Stimulated activated CD8-positive, alpha-beta memory T cell treated with anti-CD3 and anti-CD28 coated beads, Interleukin-4, amount 100 ng/mL, for 1 hour (primary cell): ENCODE data around the gene COL17A1.

Experiments
- DNase-seq, 2 donors: peaks; one replicate each; pipeline ENCODE4 v3.0.0-alpha.2; 2020; ENCODE audit warnings: low read depth in 2 of 2, low spot score in 1 of 2

COL17A1 gene

DNA sequence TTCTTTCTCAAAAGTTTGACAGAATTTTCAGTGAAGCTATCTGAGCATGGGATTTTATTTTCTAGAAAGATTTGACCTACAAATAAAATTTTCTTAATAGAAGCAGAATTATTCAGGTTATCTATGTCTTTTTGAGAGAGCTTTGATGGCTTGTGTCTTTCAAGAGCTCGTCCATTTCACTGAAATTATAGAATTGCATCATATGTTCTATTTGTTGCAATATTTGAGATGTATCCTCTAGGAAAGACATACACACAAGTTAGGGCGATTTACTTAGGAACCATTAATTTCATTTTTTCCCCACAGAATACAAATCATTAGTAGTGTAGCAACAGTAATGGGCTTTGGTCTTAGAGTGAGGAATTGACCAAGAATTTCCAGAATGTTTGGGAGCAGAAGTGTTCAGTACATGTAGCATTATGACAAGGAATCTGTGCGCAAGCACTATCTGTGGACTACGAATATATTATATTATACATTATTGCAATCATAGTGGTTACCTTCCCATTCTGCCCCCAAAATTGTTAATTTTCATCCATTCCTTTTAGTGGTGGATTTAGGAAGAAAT is 12.8 kb upstream of the COL17A1 start:
- no peak for DNase-seq

DNA sequence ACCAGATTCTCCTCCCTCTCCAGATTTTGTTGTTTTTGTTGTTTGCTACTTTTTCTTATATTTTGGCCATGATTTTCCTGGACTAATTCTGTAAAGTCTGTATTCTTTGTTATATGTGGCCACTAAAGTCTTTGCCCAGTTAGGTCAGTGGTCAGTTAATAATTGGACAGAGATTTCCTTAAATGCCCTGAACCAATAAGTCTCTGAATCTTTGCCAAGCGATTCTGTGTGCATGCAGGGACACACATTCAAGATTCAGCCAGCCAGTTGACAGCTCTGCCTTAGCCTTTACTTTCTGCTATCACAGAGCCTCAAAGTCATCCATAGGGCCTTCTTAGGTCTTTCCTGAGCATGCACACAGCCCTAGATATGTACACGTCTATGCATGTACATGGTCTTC is 11.0 kb upstream of the COL17A1 start:
- DNase-seq: no peak

GRCh38 chr10:104092749-104093148 is 7.1 kb upstream of the COL17A1 start:
- no peak for DNase-seq

- no peak for DNase-seq
Measured at GRCh38 chr10:104090611-104091010, 4.9 kb upstream of the COL17A1 start.

DNA sequence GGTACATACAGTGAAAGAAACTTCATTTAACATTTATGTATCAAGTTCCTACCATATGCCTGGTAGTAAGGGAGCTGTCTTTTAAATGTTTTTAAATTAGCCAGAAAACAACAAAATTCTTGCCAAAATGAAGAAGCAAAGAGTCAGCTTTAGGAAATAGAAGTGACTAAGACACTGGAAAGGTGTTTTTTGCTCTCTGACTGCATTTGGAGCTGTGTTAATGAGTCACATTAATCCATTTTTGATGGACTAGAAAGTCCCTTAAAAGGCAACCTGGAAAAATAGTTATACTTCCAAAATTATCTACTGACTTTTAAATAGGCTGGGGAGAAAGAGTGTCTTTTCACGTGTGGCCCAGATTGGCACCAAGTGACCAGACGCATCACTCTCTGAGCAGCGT is 3.9 kb upstream of the COL17A1 start:
- DNase-seq: no peak

DNA sequence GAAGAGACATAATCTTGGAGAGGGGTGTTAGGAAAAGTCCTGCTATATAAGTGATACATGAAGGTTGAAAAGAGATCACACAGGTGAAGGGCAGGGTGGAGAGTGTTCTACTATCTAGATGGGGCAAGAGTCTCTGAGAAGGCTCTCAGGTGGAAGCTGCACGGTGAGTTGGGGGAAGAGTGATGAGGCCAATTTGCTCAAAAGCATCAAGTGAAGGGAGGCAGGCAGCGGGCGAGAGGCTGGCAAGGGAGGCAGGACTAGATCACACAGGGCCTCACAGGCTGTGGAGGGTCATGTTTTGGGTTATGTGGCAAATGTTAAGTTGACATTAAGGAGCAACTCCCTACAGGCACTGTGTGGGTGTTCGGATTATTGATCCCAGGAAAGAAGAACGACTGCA is 2.6 kb upstream of the COL17A1 start:
- no peak for DNase-seq

DNA sequence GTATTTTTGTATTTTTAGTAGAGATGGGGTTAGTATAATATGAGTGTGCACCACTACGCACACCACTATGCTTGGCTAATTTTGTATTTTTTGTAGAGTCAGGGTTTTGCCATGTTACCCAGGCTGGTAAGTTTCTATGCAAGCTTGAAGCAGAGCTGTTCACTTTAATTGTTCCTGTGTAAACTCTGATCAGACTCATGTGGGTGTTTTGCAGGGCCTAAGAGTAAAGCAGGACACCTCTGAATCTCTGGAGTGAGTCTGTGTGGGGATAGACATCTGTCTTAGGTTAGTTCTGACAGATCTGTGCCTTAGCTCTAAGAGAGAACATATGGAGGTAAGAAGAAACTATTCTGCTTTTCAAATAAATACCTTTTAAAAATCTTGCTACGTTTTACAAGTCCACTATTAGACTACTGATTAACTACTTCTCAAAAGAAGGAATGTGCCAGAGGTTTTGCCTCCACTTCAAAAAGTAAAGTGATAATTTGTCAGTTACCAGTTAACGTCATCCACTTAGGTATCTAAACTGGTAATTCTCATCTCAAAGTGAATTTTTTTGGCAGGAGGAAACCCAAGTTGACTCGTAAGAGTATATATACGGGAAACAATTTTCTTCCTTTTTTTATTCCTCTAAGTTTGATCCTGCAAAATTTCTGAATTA is 1.1 kb downstream of the COL17A1 start:
- no peak for DNase-seq

GRCh38 chr10:104081998-104082397 is 3.7 kb downstream of the COL17A1 start:
- DNase-seq: no peak

DNA sequence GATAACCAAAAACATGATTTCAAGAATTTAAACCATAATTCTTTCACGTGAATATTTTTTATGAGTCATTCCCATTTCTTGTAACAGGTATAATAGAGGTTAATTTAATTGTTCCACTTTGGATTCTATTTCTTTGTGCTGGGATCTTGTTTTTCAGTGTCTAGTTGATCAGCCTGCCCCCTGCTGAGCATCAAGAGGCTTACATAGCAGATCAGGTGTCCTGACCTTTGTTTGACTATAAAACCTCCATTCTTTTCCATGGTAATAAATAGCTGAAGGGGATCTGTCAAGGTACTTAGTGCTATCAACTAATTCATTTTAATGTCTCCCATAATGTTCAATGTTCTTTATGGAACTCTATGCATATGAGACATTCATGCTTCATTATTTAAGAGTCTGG is 4.9 kb downstream of the COL17A1 start:
- DNase-seq: no peak

GRCh38 chr10:104077663-104078151 is 8.0 kb downstream of the COL17A1 start:
- no peak for DNase-seq

GRCh38 chr10:104077247-104077646 is 8.4 kb downstream of the COL17A1 start:
- no peak for DNase-seq

- DNase-seq: no peak
Measured at GRCh38 chr10:104076743-104077160, 8.9 kb downstream of the COL17A1 start.

DNA sequence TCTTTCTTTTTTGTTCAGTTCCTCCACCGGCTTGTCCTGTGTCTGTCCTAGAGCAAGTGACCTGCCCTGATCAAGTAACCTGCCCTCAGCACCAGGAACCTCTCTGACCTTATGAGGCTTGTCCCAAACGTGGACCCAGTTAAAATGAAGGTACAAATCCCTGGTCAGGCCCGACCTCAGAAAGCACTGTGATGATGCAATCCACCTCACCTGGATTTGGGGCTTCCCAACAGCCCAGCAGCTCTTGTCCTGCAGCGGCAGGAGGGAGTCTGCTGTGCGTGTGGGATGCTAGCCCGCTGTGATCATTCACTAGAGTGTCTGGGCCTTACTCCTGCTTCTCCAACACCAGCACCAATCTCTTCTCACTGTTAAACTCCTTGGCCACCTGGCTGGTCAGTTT is 11.2 kb downstream of the COL17A1 start:
- no peak for DNase-seq

DNA sequence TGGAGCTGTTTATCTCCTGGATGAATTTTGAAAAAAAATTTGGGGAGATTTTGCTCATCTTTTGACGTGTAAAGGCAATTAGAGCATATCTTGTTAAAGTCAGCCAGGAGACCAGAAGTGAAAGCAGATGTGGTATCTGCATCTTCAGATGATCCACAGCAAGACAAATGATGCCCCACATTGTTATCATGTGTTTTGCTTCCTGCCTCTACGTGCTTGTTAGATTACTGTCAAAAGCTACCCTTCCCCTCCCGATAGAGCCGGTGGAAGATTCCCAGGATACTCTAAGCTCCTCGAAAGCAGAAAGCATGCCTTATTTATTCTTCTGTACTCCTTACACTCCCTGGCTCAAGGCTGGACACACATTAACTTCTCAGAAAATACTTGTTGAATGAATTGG is 12.9 kb downstream of the COL17A1 start:
- DNase-seq: no peak

DNA sequence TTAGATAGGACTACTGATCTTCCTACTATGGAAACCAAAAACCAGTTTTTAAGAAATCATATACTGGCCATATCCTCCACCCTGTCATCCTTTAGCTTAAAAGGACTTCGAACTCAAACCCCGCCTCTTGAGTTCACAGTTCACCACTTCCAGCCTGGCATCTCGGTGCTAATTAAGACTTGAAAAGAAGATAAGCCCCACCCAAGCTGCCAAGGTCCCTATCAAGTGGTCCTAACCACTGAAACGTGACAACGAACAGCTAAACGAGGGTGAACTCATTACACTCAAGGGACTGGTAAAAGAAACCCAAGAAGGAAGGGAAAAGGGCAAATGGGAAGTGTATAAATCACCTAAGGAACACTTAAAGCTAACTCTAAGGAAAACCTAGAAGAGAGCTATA is 16.1 kb downstream of the COL17A1 start:
- DNase-seq: no peak

- DNase-seq: no peak
Measured at GRCh38 chr10:104067525-104067924, 18.2 kb downstream of the COL17A1 start.

- DNase-seq: no peak
Measured at GRCh38 chr10:104066945-104067344, 18.7 kb downstream of the COL17A1 start.

GRCh38 chr10:104065748-104066147 is 19.9 kb downstream of the COL17A1 start:
- no peak for DNase-seq

- no peak for DNase-seq
Measured at GRCh38 chr10:104061196-104061595, 24.5 kb downstream of the COL17A1 start.

DNA sequence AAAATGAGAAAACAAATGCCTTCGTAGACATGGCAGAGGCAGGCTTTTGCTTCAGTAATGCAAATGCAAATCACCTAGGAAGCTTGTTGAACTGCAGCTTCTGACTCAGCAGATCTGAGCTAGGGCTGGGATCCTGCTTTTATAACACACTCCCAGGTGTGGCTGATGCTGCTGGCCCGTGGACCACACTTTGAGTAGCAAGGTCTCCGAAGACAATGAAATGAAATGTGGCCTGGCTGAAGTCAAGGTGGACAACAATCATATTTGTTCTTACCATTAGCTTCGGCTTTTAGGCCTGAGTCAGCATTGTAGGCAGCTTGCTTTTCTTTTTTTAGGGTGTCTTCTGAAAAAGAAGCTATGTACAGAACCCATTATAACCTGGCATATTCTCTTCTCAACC is 26.3 kb downstream of the COL17A1 start:
- no peak for DNase-seq

DNA sequence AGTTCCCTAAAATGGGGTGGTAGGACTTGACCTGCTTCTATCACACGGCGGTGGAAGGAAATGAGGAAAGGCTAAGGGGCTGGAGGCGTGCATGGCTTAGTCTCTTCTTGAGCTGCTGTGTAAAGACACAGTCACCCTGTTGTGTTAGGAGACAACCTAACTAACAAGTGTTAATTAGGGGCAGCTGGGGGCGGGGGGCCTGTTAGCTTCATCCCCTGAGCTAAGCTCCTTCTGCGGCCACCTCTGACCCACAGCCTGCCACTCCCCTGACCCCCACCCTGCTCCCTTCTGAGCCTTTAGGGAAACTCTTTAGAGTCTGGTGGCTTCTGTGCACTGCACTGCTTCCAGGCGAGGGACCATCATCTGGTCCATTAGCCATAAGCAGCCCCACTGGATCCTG is 28.0 kb downstream of the COL17A1 start:
- DNase-seq: no peak

- DNase-seq: no peak
Measured at GRCh38 chr10:104056619-104057273, 28.9 kb downstream of the COL17A1 start.

- DNase-seq: no peak
Measured at GRCh38 chr10:104054430-104054829, 31.2 kb downstream of the COL17A1 start.
